BE2C (cell line): ENCODE measurements around the gene FANCI.

ENCODE experiments used
- DNase-seq: peaks from one replicate; pipeline ENCODE4 v3.0.0-alpha.2; 2020
- H3K27me3 ChIP-seq: fragments of 250-450 bp; sonication (Bioruptor Pico); 2 replicates; pipeline ENCODE4 v1.5.1; 2020; ENCODE audit warnings: mild to moderate bottlenecking
- H3K36me3 ChIP-seq: fragments of 250-450 bp; sonication (Bioruptor Pico); 2 replicates; pipeline ENCODE4 v1.5.1; 2020; ENCODE audit warnings: mild to moderate bottlenecking
- H3K4me1 ChIP-seq: fragments of 250-450 bp; sonication (Bioruptor Pico); 2 replicates; pipeline ENCODE4 v1.5.1; 2020
- H3K4me3 ChIP-seq: 2 replicates; pipeline ENCODE4 v1.5.1; 2011; ENCODE audit warnings: low read depth, low read length
- H3K9me3 ChIP-seq: fragments of 250-450 bp; sonication (Bioruptor Pico); 2 replicates; pipeline ENCODE4 v1.5.1; 2020
- TF ChIP-seq, protein P1 (sequence below): IDR thresholded peaks from 2 replicates; pipeline ENCODE4 v1.5.1; 2012; ENCODE audit warnings: mild to moderate bottlenecking, low read depth, low read length

FANCI gene

DNA sequence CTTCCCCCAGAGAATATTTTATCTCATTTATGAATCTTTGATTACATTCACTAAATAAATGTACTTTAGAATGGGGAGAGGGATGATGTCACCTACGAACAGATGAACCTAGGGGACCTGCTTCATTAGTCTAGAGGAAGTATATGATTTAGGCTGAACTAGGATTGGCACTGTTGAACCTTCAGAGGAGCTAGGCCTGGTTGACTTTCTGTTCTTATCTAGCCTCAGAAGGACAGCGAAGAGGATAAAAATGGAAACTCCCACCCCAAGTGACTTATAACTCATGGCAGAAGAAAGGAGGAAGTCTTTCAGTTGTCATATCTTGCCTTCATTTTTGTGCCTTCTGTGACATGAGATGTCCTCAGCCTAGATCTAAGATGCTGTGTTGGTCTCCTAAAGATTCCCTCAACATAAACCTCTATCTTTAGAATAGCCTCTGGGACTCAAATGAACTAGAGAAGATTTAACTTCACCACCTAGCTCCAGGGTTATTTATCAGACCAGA, 48.2 kb downstream of the FANCI start:
- Histone ChIP-seq H3K27me3 (no peaks in the 10 kb centered on the region), H3K9me3 (no peaks in the 10 kb centered on the region), H3K4me3 (no peak overlapping the region), H3K4me1 (no peaks in the 10 kb centered on the region), H3K36me3 (peaks cover 65% of the 10 kb centered on the region)
- TF ChIP-seq, protein P1, sequence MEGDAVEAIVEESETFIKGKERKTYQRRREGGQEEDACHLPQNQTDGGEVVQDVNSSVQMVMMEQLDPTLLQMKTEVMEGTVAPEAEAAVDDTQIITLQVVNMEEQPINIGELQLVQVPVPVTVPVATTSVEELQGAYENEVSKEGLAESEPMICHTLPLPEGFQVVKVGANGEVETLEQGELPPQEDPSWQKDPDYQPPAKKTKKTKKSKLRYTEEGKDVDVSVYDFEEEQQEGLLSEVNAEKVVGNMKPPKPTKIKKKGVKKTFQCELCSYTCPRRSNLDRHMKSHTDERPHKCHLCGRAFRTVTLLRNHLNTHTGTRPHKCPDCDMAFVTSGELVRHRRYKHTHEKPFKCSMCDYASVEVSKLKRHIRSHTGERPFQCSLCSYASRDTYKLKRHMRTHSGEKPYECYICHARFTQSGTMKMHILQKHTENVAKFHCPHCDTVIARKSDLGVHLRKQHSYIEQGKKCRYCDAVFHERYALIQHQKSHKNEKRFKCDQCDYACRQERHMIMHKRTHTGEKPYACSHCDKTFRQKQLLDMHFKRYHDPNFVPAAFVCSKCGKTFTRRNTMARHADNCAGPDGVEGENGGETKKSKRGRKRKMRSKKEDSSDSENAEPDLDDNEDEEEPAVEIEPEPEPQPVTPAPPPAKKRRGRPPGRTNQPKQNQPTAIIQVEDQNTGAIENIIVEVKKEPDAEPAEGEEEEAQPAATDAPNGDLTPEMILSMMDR: no peak
- DNase-seq: no peak

DNA sequence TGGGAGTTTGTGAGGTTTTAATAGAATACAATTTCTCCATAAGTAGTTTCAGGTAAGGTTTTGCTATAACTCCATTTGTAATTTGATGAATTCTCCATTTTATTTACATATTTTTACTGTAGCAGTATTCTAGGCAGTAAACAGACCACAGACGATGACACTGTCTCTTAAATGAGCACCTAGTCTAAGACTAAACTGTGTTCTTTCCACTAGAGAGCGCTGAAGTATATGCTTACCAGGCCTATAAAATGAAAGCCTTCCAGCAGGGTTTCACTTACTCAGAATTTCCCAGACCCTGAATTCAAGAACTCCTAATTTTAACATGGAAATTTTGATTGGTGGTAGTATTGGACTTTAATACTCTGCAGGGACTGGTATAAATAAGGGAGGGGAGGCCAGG, 49.2 kb downstream of the FANCI start:
- H3K36me3 ChIP-seq: peaks cover 62% of the 10 kb centered on the region
- H3K27me3 ChIP-seq: no peaks in the 10 kb centered on the region
- DNase-seq: no peak
- H3K9me3 ChIP-seq: no peaks in the 10 kb centered on the region
- no peaks in the 10 kb centered on the region for H3K4me1 ChIP-seq
- TF ChIP-seq, protein P1: no peak
- H3K4me3 ChIP-seq: no peak overlapping the region

DNA sequence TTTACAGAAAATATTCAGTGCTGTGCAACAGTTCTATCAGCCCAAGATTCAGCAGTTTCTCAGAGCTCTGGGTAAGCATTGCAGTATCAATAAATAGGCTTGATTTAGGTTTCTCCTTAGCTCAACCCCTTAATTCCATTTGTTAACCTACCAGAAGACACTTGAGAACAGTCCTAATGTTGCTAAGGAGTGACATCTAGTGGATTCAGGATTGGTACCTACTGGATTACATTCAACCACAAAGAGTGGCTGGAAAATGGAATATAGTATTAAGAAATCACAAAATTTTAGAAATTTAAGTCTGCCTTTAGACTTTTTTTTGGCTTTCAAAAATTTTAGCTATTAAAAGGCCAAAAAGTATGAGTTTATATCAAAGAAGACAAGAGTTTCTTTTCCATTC, 56.1 kb downstream of the FANCI start:
- no peaks in the 10 kb centered on the region for H3K4me1 ChIP-seq
- DNase-seq: no peak
- H3K4me3 ChIP-seq: no peak overlapping the region
- no peaks in the 10 kb centered on the region for H3K9me3 ChIP-seq
- H3K36me3 ChIP-seq: peaks cover 51% of the 10 kb centered on the region
- no peaks in the 10 kb centered on the region for H3K27me3 ChIP-seq
- TF ChIP-seq, protein P1: peak; percentile 30; the same call in 1 of the 2 replicates

DNA sequence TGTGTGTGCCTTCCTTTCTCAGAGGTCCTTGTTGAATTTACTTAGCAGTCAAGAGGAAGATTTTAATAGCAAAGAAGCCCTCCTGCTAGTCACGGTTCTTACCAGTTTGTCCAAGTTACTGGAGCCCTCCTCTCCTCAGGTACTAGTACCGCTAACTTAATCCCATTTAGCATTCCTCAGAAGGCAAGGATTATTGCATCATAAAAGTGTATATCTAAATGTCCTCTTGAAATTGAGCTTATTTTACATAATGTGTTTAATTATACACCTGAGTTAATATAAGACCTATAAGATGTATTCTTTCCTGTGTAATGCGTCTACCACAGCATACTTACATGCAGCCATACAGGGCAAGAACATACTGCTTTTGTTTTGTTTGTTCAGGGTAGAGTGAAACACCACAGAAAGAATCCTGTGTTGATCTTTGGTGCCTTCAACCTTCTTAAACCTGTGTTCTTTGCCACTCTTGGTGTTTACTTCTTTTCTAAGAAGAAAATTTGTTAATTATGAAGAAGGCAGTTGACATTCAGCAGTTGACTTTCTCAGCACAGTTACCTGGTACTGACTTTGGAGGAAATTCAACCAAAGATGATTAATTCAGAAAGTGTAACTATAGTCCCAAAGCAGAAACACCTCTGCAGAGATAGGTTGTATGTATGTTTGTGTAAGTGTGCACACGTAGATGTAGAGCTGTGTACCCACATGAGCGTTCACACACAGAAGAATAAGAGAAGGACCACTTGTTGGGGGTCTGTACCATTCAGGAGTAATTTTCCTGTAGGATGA, 57.7 kb downstream of the FANCI start:
- Histone ChIP-seq H3K36me3 (peaks cover 58% of the 10 kb centered on the region), H3K4me1 (no peaks in the 10 kb centered on the region), H3K27me3 (no peaks in the 10 kb centered on the region), H3K4me3 (no peak overlapping the region), H3K9me3 (no peaks in the 10 kb centered on the region)
- TF ChIP-seq, protein P1: no peak
- DNase-seq: no peak

DNA sequence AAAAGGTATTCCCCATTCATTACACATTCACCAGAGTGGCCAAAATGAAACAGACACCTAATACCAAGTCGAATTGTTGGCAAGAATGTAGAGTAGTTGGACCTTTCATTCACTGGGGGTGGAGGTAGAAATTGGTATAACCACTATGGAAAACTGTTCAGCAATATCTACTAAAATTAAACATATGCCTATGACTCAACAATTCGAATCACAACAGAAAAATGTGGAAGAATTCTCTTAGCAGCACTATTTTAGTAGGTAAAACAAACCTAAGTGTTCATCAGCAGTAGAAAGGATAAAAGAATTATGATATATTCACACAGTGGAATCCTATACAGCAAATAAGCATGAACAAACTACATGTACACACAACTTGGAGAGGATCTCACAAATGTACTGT, 60.2 kb downstream of the FANCI start:
- H3K4me3 ChIP-seq: no peak overlapping the region
- H3K36me3 ChIP-seq: peaks cover 80% of the 10 kb centered on the region
- no peak for DNase-seq
- TF ChIP-seq, protein P1: no peak
- no peaks in the 10 kb centered on the region for H3K9me3 ChIP-seq
- H3K27me3 ChIP-seq: no peaks in the 10 kb centered on the region
- H3K4me1 ChIP-seq: no peaks in the 10 kb centered on the region

DNA sequence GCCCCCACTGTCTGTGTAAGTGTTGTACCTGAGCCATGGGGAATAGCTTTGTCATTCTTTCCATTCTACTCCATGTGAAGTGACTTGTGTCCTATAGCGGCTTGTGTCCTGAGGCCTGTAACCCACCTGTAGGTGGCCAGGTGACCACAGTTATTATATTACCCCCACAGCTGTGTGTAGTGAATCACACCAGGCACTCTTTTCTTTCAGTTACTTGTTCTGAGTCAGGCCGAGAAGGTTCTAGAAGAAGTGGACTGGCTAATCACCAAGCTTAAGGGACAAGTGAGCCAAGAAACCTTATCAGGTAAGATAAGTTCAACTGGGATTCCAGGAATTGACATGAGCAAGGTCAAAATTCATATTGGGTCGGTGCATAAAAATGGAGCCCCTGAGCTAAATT, 61.6 kb downstream of the FANCI start:
- no peaks in the 10 kb centered on the region for H3K27me3 ChIP-seq
- no peak overlapping the region for H3K4me3 ChIP-seq
- H3K4me1 ChIP-seq: no peaks in the 10 kb centered on the region
- no peak for DNase-seq
- H3K36me3 ChIP-seq: peaks cover 89% of the 10 kb centered on the region
- TF ChIP-seq, protein P1: no peak
- no peaks in the 10 kb centered on the region for H3K9me3 ChIP-seq
